Right ventricle myocardium superior (tissue), 1 donor: ENCODE measurements around the gene NSUN6. TPM values are rescaled to one million over a fixed set of nuclear protein-coding genes. Genes with fewer than 3 reads are reported as not detected.
"Not testable (repeated sequence)": the region's sequence is repeated elsewhere in the genome, so short reads cannot be mapped to it uniquely, and the experiment has no call there.

Experiments used
- ATAC-seq: fragments of 200-7000 bp; cut with Tn5 transposase; one replicate; pipeline ENCODE4 v1.9.1; 2020; ENCODE audit warnings: mild to moderate bottlenecking; ENCODE audit not compliant: poor library complexity
- DNase-seq: peaks from one replicate; pipeline ENCODE4 v3.0.0-alpha.2; 2020
- intact Hi-C: fragments of 100-400 bp; cut with DNase I; formaldehyde crosslinking; loops from one replicate; pipeline ENCODE4 v1.11.2; 2022
- total RNA-seq: library from RNA; stranded (reverse); fragmentation: NEBNext Ultra II Directional; extraction: Animal tissue kit (Norgen Biotek cat#: 25700); gene quantifications from one replicate; pipeline ENCODE4 v1.2.1, GENCODE V29; 2021
- donor health status: DM: no; HTN: yes; CAD: no; lungs with severe emphysema.

The NSUN6 gene
- total RNA-seq, 1 donor from 2014 or later, result 9.3 TPM

DNA sequence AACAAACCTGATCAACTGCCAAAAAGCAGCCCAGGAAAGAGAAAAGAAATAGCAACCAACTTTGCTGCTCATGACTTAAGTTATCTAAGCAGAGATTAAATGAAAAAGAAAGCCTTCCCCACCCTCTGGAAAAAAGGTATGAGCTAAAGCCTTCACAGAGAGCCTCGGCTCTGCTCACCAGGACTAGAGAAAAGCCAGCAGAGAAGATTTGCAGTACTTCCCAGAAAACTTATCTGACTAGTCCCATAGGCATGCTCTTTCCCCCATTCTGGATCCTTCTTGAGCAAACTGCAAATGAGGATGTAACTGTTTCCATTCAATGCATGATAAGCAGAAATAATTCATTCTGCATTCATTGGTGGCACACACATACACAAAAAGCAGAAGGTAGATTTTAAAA, 27.7 kb downstream of the NSUN6 start:
- intact Hi-C loops, DNase-seq, ATAC-seq: not testable (repeated sequence)

DNA sequence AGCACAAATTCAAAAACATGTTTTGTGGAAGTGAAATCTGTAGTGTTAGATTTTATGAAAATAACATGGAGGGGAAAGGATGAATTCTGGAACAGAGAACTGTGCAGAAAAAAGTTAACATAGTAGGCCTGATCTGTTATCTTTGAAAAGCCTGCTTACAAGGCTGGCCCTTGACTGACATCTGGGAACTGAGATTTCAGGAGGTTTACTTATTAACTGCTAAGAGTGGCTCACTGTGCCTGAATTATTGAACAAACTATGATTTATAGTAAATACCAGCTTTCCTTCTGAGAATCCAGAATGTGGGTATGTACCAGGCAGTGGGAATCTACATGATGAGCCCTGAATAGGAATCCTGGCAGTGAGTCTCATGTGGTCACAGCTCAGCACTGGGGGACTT, 30.5 kb downstream of the NSUN6 start:
- no peak for DNase-seq
- intact Hi-C loops, result no loop called here
- no peak for ATAC-seq

DNA sequence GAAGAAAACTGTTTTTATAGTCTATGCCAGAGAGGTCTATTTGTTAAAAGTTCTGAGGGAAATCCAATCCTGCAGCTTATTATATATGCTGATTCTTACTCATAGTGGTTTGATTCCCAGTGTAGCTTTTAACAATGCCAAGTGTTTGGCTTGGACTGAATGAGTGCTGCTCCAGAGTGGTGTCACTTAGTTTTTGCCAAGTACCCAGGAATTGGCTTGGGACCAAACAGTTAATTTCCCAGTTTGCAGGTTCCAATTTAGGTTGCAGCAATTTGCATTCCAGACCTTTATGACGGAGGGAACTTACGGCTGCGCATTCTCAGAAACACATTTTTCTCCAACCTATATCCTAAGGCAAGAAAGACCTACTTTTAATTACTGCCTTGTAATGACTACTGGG, 32.4 kb downstream of the NSUN6 start:
- no peak for DNase-seq
- intact Hi-C loops, result no loop called here
- ATAC-seq, result peak; percentile 90

DNA sequence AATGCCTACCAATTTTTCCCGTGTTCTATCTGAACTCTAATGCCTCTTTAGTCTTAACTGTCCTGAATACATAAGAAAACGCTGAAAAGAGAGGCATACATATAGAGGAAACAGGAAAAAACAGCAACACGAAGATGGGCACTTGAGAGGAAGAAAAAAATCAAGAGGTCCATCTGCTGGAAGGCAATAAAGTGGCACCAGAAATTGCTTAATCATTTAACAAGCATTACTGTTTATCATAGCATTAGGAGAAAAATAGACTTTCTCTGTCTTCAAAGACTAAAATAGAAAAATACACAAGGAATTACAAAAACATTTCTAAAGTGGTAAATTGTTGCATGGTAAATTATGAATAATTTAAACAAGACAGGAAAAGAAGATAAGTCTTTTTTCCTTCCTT, 35.0 kb downstream of the NSUN6 start:
- ATAC-seq (no peak), DNase-seq (no peak)
- intact Hi-C loops, result no loop called here

DNA sequence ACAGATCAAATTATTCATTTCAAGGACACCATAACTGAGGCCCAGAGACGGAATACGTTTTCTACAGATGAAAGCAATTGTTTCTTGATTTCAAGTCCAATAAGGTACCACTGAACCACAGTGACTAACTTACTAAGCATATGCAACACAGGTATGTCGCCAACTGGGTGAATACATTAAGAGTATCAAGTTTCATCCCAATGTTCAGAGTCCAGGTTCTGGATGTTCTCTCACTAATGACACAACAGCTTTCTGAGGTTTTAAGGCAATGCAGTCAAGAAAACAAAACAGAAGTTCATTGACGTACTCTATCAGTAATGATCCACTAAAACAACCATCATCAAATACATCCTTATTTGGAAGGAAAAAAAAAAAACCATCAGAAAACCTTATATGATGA, 35.8 kb downstream of the NSUN6 start:
- no peak for ATAC-seq
- DNase-seq, result no peak
- intact Hi-C loops, result no loop called here

GRCh38 chr10:18611168-18611567, 40.2 kb downstream of the NSUN6 start:
- intact Hi-C loops, result no loop called here
- DNase-seq (no peak), ATAC-seq (no peak)

GRCh38 chr10:18610517-18610916, 40.9 kb downstream of the NSUN6 start:
- peak; percentile 38 for ATAC-seq
- intact Hi-C loops, result no loop called here
- no peak for DNase-seq

DNA sequence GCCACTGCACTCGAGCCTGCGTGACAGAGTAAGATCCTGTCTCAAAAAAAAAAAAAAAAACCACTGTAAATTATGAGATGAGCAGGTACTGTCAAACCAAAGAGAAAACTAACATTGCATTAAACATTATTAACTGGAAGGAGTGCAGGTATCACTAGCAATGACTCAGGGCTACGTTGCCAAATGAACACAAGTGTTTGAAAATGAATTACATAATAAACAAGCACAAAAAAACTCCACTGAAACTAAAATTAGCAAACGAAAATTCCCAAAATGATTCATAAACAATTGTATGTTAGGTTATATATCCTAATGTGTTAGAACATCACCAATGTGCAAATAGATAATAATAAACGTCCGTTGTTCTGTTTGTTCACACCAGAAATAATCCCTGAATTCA, 42.8 kb downstream of the NSUN6 start:
- ATAC-seq (no peak), DNase-seq (no peak)
- intact Hi-C loops, result no loop called here

DNA sequence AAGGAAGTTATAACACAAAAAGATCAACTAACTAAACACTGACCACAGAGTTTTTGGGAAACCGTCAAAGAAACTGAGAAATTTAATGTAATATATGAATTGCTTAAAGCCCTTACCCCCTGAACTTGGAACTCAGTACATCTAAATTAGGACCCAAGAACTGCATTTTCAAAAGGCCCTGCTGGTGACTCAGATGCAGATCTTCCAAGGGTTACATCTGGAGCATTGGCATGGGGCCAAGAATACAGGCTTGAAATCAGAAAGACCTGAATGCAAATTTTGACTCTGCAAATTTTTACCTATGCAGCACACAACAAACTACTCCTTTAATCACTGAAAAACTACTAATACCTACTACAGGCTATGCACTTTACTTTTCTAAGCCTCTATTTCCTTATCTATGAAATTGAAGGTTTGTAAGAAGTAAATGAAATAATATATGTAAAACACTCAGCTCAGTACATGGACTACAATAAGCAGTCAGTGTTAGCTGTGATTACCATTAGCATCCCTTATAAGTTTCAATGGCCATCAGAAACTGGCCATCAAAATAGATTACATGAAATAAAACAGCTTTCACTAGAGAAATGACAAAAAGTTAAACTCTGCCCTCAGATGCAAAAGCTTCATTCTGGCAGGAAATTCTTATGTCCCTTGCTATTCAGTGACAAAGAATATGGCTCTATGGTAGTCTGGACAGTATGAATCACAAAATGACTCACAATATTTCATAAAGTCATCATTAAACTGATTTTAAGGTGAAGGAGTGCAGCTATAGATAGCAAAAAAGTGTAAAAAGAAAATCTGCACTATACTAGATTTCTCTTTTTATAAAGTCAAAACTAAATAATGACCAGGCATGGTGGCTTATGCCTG, 43.6 kb downstream of the NSUN6 start:
- intact Hi-C loops, result no loop called here
- no peak for ATAC-seq
- DNase-seq, result no peak

- ATAC-seq (no peak), DNase-seq (no peak)
- intact Hi-C loops, result no loop called here
These were observed 45.2 kb downstream of the NSUN6 start for GRCh38 chr10:18606051-18606695.

DNA sequence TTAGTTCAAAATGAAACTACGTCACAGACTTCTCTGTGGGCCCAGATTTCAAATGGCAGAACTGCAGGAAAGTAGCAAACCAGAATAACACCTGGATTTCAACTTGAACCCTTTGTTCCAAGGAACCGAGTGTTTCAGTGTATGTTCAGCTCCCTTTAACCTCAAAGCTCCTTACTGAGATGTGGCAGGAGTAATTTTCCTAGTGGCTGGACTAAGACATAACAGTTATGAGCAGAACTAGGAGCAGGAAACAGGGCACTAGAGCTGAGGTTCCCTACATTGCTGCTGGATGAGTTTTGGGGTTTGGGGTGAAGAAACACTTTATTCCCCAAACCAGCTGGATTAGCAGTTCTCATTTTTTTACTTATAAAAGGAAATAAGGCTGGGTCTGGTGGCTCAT, 50.1 kb downstream of the NSUN6 start:
- intact Hi-C loops, result no loop called here
- ATAC-seq, result no peak
- DNase-seq, result no peak

DNA sequence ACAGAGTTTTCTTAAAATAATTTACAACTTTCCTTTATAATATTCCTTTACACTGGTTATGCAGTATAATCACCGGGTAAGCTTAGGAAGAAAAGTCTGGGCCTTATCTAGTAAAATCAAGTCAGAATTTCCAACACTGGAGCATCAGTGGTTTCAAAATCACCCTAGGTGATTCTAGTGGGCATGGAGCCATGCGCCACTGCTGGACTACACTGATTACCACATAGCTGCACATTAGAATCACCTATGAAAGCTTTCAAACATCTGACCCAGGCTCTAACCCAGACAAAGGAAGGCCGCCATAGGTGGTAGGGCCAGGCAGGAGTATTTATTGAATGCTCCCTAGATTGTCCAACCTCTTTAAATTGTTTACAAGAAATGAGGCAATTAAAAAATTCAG, 52.0 kb downstream of the NSUN6 start:
- intact Hi-C loops, result no loop called here
- DNase-seq (no peak), ATAC-seq (no peak)

GRCh38 chr10:18594574-18595156, 56.7 kb downstream of the NSUN6 start:
- intact Hi-C loops, result no loop called here
- no peak for DNase-seq
- peak; percentile 46 for ATAC-seq

DNA sequence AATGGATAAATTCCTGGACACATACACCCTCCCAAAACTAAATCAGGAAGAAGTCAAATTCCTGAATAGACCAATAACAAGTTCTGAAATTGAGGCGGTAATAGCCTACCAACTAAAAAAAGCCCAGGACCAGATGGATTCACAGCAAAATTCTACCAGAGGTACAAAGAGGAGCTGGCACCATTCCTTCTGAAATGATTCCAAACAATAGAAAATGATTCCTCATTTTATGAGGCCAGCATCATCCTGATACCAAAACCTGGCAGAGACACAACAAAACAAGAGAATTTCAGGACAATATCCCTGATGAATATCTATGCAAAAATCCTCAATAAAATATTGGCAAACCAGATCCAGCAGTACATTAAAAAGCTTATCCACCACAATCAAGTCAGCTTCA, 60.2 kb downstream of the NSUN6 start:
- DNase-seq, intact Hi-C loops, ATAC-seq: not testable (repeated sequence)

DNA sequence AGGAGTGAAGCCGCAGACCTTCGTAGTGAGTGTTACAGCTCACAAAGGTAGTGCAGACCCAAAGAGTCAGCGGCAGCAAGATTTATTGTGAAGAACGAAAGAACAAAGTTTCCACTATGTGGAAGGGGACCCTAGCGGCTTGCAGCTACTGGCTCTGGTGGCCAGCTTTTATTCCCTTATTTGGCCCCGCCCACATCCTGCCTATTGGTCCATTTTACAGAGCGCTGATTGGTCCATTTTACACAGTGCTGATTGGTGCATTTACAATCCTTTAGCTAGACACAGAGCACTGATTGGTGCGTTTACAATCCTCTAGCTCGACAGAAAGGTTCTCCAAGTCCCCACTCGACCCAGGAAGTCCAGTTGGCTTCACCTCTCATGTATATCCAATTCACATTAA, 64.8 kb downstream of the NSUN6 start:
- DNase-seq, intact Hi-C loops, ATAC-seq: not testable (repeated sequence)

DNA sequence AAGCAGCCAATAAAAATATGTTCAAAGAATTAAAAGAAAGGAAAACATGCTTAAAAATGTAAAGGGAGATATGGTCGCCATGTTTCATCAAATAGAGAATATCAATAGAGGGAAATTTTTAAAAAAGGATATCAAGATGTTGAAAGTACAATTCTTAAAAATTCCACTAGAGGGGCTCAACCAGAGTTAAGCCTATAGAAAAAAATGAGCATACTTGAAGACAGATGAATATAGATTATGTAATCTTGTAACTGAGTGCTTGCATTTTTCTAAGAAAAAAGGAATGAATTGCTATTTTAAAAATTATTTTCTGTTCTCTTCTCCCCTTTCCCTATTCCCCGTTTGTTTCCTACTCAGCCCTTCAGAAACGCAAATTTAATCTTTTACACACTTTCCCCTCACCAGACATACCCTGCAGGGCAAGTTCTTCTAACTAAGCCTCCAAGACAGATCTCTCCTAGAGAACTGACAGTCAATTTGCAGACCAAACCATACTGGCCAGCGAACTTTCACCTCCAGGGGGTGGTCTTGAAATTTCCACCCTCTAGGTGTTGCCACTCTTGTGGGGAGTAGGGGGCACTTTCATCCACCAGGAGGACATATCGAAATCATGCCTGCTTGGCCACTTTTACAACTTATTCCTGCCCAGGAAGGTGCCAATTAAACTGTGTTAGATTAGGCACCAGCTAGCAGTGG, 67.7 kb downstream of the NSUN6 start:
- DNase-seq (no peak), ATAC-seq (no peak)
- intact Hi-C loops, result no loop called here

DNA sequence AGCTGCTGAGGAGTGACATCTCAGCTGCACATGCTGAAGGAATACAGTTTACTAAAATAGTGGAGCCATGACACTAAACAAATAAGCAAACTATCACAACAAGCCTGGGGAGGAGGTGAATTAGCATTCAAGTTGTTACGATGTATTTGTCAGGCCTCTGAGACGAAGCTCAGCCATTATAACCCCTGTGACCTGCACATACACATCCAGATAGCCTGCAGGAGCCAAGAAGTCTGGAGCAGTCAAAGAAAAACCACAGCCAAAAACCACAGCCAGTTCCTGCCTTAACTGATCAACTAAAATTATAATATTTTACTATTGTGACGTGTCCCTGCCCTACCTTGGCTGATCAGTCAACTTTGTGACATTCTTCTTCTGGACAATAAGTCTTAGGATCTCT, 68.6 kb downstream of the NSUN6 start:
- DNase-seq, result no peak
- intact Hi-C loops, result no loop called here
- no peak for ATAC-seq

DNA sequence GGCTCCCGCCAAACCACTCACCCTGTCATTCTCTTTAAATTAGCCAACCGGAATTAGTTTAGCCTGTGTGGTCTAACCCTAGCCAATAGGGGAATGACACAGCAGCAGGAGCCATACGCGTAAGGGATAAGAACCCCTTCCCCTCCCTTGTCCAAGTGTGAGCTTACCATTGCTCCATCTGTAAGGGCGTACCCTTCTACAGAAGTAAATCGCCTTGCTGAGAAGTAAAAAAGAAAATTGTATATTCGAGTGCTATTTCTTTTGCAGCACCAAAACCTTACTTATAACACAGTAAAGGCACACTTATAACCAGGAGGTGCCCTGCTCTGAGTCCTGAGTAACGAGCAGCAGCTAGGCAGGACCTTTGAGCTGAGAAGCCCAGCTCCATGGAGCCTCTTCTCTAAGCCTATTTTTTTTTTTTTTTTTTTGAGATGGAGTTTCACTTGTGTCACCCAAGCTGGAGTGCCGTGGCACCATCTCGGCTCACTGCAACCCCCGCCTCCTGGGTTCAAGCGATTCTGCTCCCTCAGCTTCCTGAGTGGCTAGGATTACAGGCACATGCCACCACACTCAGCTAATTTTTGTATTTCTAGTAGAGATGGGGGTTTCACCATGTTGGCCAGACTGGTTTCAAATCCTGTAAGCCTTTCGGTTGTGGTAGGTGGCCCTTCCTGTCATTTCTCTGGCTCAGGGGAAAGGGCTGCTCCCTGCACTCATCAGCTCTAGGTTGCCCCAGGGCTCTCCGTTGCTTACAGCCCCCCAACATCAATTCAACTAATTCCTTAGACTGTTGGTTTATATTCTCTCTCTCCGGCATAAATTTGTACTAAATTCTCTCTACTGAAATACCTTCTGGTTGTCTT, 73.3 kb downstream of the NSUN6 start:
- intact Hi-C loops, result no loop called here
- no peak for ATAC-seq
- DNase-seq, result no peak
